Measurements from ENCODE around the gene BIN1. TPM values are rescaled to one million over a fixed set of nuclear protein-coding genes. Genes with fewer than 3 reads are reported as not detected.

The BIN1 gene
- total and polyA plus RNA-seq, 2 of the 4 experiments (the other 2 are of a cell fraction), result 18.1 to 25.7 TPM

- Histone ChIP-seq H3K79me1 (ENCODE audit: low read depth in 1 of 2, low read length in 2 of 2) (peaks cover 0 to 8% of the 10 kb centered on the region in 2 experiments; a peak in 2 of 4 replicates), H3K4me2 (ENCODE audit: low read depth, low read length) (no peak overlapping the region; the same call in 1 of the 2 replicates), H2AFZ (replicated peaks; ENCODE audit: low read length, poor library complexity) (peak overlapping the region; percentile 87), H4K91ac (ENCODE audit: insufficient read depth, low read depth, low read length) (peak overlapping the region; percentile 67), H2BK15ac (ENCODE audit: low read depth, low read length) (peak overlapping the region; percentile 51), H3K4me3 (ENCODE audit: insufficient read depth, low read depth, low read length) (no peak overlapping the region), H3K14ac (replicated peaks; ENCODE audit: low read depth, low read length) (peak overlapping the region; percentile 70), H2BK5ac (ENCODE audit: low read depth, low read length, poor library complexity, severe bottlenecking) (peak overlapping the region; percentile 70), H2BK20ac (ENCODE audit: low read depth, low read length) (peak overlapping the region; percentile 91), H3K9me3 (ENCODE audit: control insufficient read depth, insufficient read depth, low read length) (no peaks in the 10 kb centered on the region), H3K4me1 (ENCODE audit: control insufficient read depth, insufficient read depth, low read length) (peaks cover 16% of the 10 kb centered on the region), H3K9ac (ENCODE audit: low read depth, low read length) (no peak overlapping the region), H4K8ac (ENCODE audit: low read depth in 2 of 2, low read length in 2 of 2) (peak overlapping the region; percentile 37 to 68), H3K4ac (ENCODE audit: low read depth, low read length) (peak overlapping the region; percentile 91), H2AK5ac (ENCODE audit: low read depth, low read length) (peak overlapping the region; percentile 98), H3K9me1 (ENCODE audit: insufficient read depth, low read length) (peaks cover 12% of the 10 kb centered on the region), H3K56ac (ENCODE audit: extremely low read depth, insufficient read depth, low read length) (0 out of 2 replicates have a peak overlapping the region, but pooled peaks have one; percentile 34), H3K18ac (ENCODE audit: low read depth, low read length) (peak overlapping the region; percentile 6; the same call in 1 of the 2 replicates), H4K20me1 (ENCODE audit: insufficient read depth, low read length) (no peaks in the 10 kb centered on the region; the same call in 1 of the 2 replicates), H4K5ac (ENCODE audit: low read depth, low read length) (no peak overlapping the region; the same call in 1 of the 2 replicates), H3K27ac (ENCODE audit: insufficient read depth, low read length) (peak overlapping the region; percentile 78), H2BK120ac (ENCODE audit: low read depth, low read length) (peak overlapping the region; percentile 71), H3K36me3 (ENCODE audit: control insufficient read depth, insufficient read depth, low read length) (peaks cover 35% of the 10 kb centered on the region), H2AK9ac (replicated peaks; ENCODE audit: low read depth, low read length, poor library complexity) (peak overlapping the region; percentile 18), H3K27me3 (ENCODE audit: control insufficient read depth, insufficient read depth, low read length) (no peaks in the 10 kb centered on the region), H3K23ac (ENCODE audit: low read depth, low read length) (no peak overlapping the region)
- in situ Hi-C loops (cut with MboI; ENCODE audit: low sequenced_read_pairs) (loop anchor here (10.0 kb wide), 1 partner anchor 109 kb away; no protein-coding TSS in a partner anchor), intact Hi-C loops (cut with micrococcal nuclease) (loop anchor here (5.0 to 10.0 kb wide), 2 partner anchors 227 to 409 kb away; partner anchors contain the start of gene ERCC3), dilution Hi-C loops (cut with HindIII; ENCODE audit: low sequenced_read_pairs, unreplicated experiment) (no loop called here)
- ATAC-seq (ENCODE audit: low read depth) (no peak), DNase-seq (no peak)
- BruUV-seq (replicated peaks), result no TSS peak
- ChIA-PET CTCF (interaction anchor here (0.6 to 0.7 kb wide), 2 partner anchors 19 to 63 kb away, joined by 3 to 7 read pairs; no protein-coding TSS in a partner anchor), POLR2A (ENCODE audit: unreplicated experiment) (no interaction called here)
- WGBS, 2 experiments (ENCODE audit: extremely low coverage in 2 of 2, insufficient read length in 1 of 2), result 100% methylated on average over 2 of the region's 13 CpGs; no CpG with 5 or more reads in 1 of the 2 experiments
- no peak for TF ChIP-seq CEBPB (IDR thresholded peaks at IDR 0.05; ENCODE audit: low read depth, low read length)
- TF ChIP-seq USF2 (IDR thresholded peaks at IDR 0.05; ENCODE audit: low read depth, low read length), result no peak
- TF ChIP-seq RAD21 (IDR thresholded peaks at IDR 0.05; ENCODE audit: low read length), result no peak
- no peak for TF ChIP-seq MXI1 (IDR thresholded peaks at IDR 0.05; ENCODE audit: borderline replicate concordance, low read depth, low read length)
- no peak for TF ChIP-seq RFX5 (IDR thresholded peaks at IDR 0.05; ENCODE audit: low read depth, low read length)
- TF ChIP-seq BHLHE40 (IDR thresholded peaks at IDR 0.05; ENCODE audit: low read depth, low read length), result no peak
- TF ChIP-seq CHD1 (IDR thresholded peaks at IDR 0.05; ENCODE audit: low read depth, low read length), result no peak
- no peak for TF ChIP-seq ELK1 (IDR thresholded peaks at IDR 0.05; ENCODE audit: borderline replicate concordance, low read depth, low read length)
- TF ChIP-seq SMC3 (IDR thresholded peaks at IDR 0.05; ENCODE audit: low read depth, low read length), result no peak
Observed at GRCh38 chr2:127065299-127065939, 41.5 kb downstream of the BIN1 start.

All from IMR-90 (cell line).